ENCODE measurements around the gene CCR9.

CCR9 gene

DNA sequence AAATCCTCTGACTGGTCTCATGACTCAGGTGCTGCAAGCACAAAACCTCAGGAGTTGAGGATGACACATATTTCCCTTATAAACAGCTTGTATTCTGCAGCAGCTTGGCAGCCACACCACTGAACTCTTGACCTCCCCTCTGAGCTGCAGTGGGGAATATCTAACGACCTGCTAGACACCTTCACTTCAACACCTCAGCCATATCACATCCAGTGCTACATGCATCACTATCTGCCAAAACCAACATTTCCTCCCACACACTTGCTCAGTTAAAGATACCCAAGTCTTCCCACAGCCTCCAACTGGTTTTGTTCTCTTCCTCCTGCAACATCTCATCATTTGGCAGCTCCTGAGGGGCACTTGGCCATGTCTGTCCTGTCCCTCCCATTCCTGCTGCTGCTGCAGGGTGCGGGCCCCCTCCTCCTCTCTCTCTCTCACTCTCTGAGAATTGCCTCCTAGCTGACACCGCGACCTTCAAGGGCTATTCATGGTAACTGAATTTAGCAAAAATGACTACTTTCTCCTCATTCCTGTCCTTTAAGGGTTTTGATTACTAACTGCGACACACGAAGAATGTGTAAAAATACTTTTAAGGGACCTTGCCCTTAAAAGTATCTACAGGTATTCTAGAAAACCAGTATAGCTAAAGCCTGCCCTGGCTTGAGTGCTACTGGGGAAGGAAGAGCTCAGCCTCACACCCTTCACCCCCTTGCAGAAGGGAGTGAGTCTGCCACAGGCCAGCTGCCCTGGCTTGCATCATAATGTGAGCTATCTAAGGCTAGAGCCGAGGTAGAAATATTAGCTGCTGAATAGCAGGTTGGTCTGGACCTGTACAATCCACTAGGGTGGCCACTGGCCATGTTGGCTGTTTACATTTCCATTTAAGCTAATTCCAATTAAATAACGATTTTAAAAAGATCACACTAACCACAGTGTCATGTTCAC lies 5.0 kb upstream of the CCR9 start:
- TF ChIP-seq, protein P1, sequence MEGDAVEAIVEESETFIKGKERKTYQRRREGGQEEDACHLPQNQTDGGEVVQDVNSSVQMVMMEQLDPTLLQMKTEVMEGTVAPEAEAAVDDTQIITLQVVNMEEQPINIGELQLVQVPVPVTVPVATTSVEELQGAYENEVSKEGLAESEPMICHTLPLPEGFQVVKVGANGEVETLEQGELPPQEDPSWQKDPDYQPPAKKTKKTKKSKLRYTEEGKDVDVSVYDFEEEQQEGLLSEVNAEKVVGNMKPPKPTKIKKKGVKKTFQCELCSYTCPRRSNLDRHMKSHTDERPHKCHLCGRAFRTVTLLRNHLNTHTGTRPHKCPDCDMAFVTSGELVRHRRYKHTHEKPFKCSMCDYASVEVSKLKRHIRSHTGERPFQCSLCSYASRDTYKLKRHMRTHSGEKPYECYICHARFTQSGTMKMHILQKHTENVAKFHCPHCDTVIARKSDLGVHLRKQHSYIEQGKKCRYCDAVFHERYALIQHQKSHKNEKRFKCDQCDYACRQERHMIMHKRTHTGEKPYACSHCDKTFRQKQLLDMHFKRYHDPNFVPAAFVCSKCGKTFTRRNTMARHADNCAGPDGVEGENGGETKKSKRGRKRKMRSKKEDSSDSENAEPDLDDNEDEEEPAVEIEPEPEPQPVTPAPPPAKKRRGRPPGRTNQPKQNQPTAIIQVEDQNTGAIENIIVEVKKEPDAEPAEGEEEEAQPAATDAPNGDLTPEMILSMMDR (IDR thresholded peaks at IDR 0.05; ENCODE audit: control insufficient read depth, extremely low read depth, insufficient read depth): no peak
- no peak for DNase-seq (ENCODE audit: low read depth)
- H3K4me3 ChIP-seq (ENCODE audit: low read depth, low read length): no peak overlapping the region

GRCh38 chr3:45884368-45885201 lies 1.8 kb upstream of the CCR9 start:
- TF ChIP-seq, protein P1 (IDR thresholded peaks at IDR 0.05; ENCODE audit: control insufficient read depth, extremely low read depth, insufficient read depth): no peak
- no peak overlapping the region for H3K4me3 ChIP-seq (ENCODE audit: low read depth, low read length)
- no peak for DNase-seq (ENCODE audit: low read depth)

DNA sequence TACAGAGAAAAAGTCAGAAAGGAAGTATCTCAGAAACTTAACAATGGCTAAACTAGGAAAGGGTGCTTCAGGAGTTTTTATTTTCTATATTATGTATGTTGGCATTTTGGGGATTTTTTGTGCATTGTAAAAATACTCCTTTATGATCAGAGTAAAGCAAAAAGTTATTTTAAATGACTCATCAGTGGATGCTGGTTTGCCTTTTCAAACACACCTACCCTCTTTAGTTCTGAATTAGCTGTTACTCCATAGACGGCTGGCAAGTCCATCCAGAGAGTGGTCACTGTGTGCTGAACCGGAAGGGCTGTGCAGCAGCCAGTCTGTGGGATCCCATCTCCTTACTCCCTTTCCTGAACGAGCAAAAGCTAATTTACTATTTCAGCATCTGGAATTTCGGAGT lies 942 bp downstream of the CCR9 start:
- TF ChIP-seq, protein P1 (IDR thresholded peaks at IDR 0.05; ENCODE audit: control insufficient read depth, extremely low read depth, insufficient read depth): no peak
- no peak for DNase-seq (ENCODE audit: low read depth)
- no peak overlapping the region for H3K4me3 ChIP-seq (ENCODE audit: low read depth, low read length)

GRCh38 chr3:45887759-45888511 lies 1.6 kb downstream of the CCR9 start:
- no peak for DNase-seq (ENCODE audit: low read depth)
- H3K4me3 ChIP-seq (ENCODE audit: low read depth, low read length): no peak overlapping the region
- TF ChIP-seq, protein P1 (IDR thresholded peaks at IDR 0.05; ENCODE audit: control insufficient read depth, extremely low read depth, insufficient read depth): no peak

GRCh38 chr3:45889337-45889736 lies 3.0 kb downstream of the CCR9 start:
- DNase-seq (ENCODE audit: low read depth): no peak
- TF ChIP-seq, protein P1 (IDR thresholded peaks at IDR 0.05; ENCODE audit: control insufficient read depth, extremely low read depth, insufficient read depth): no peak
- no peak overlapping the region for H3K4me3 ChIP-seq (ENCODE audit: low read depth, low read length)

GRCh38 chr3:45890405-45890804 lies 4.1 kb downstream of the CCR9 start:
- DNase-seq (ENCODE audit: low read depth): no peak
- TF ChIP-seq, protein P1 (IDR thresholded peaks at IDR 0.05; ENCODE audit: control insufficient read depth, extremely low read depth, insufficient read depth): no peak
- no peak overlapping the region for H3K4me3 ChIP-seq (ENCODE audit: low read depth, low read length)
